Activated CD4-positive, CD25-positive, alpha-beta regulatory T cell treated with anti-CD3 and anti-CD28 coated beads, Interleukin-2, amount 50 U/mL, for 72 hours (primary cell): ENCODE data around the gene ZDHHC9.

Source experiments
- DNase-seq: peaks from one replicate; pipeline ENCODE4 v3.0.0; 2021

ZDHHC9 gene

GRCh38 chrX:129818123-129818522 lies 25.6 kb downstream of the ZDHHC9 start:
- DNase-seq: no peak

- DNase-seq: no peak
These were observed 29.9 kb downstream of the ZDHHC9 start for GRCh38 chrX:129813662-129814368.

- DNase-seq: no peak
These were observed 34.6 kb downstream of the ZDHHC9 start for GRCh38 chrX:129808829-129809796.

- DNase-seq: no peak
These were observed 35.4 kb downstream of the ZDHHC9 start for GRCh38 chrX:129808158-129808828.

- no peak for DNase-seq
These were observed 38.9 kb downstream of the ZDHHC9 start for GRCh38 chrX:129804806-129805205.

- no peak for DNase-seq
These were observed 40.8 kb downstream of the ZDHHC9 start for GRCh38 chrX:129802863-129803262.

- no peak for DNase-seq
These were observed 43.5 kb downstream of the ZDHHC9 start for GRCh38 chrX:129800186-129800585.

- DNase-seq: no peak
These were observed 44.8 kb downstream of the ZDHHC9 start for GRCh38 chrX:129798888-129799287.

- no peak for DNase-seq
These were observed 45.2 kb downstream of the ZDHHC9 start for GRCh38 chrX:129798456-129798855.

GRCh38 chrX:129797251-129797906 lies 46.3 kb downstream of the ZDHHC9 start:
- DNase-seq: no peak

- DNase-seq: no peak
These were observed 48.1 kb downstream of the ZDHHC9 start for GRCh38 chrX:129795584-129795983.

- DNase-seq: no peak
These were observed 50.0 kb downstream of the ZDHHC9 start for GRCh38 chrX:129793604-129794191.

- no peak for DNase-seq
These were observed 50.9 kb downstream of the ZDHHC9 start for GRCh38 chrX:129792586-129793291.

GRCh38 chrX:129791961-129792570 lies 51.6 kb downstream of the ZDHHC9 start:
- no peak for DNase-seq

- no peak for DNase-seq
These were observed 52.4 kb downstream of the ZDHHC9 start for GRCh38 chrX:129791336-129791735.

GRCh38 chrX:129790808-129791207 lies 52.9 kb downstream of the ZDHHC9 start:
- DNase-seq: no peak

GRCh38 chrX:129790146-129790545 lies 53.5 kb downstream of the ZDHHC9 start:
- DNase-seq: no peak

GRCh38 chrX:129788527-129788926 lies 55.2 kb downstream of the ZDHHC9 start:
- DNase-seq: no peak

GRCh38 chrX:129787336-129788055 lies 56.2 kb downstream of the ZDHHC9 start:
- DNase-seq: no peak

GRCh38 chrX:129786210-129786651 lies 57.5 kb downstream of the ZDHHC9 start:
- DNase-seq: no peak
